ENCODE results near the gene CATSPERZ. TPM values are rescaled to one million over a fixed set of nuclear protein-coding genes. Genes with fewer than 3 reads are reported as not detected.
A peak's percentile ranks its signal among the peaks of the same experiment; 100 is the strongest.

CATSPERZ gene
- total RNA-seq, 2 donors from 2014 or later, result 0.53 to 1.1 TPM

GRCh38 chr11:64284962-64285884 lies 14.9 kb upstream of the CATSPERZ start, which contains the start of gene GPR137:
GPR137 (plus strand) TSS chr11:64285848; CDS start chr11:64286525, 677 bp downstream.
- Mint-ChIP-seq H3K4me3 (peak within 1 kb of the TSS; percentile 93 to 94), H3K36me3 (ENCODE audit: insufficient read depth in 2 of 2) (peaks cover 3 to 5% of the 10 kb centered on the region in 2 donors), H3K9me3 (no peaks in the 10 kb centered on the region), H3K4me1 (ENCODE audit: low read depth) (peaks cover 26% of the 10 kb centered on the region), H3K27ac (peak within 1 kb of the TSS; percentile 87), H3K27me3 (ENCODE audit: low read depth) (peaks cover under 1% of the 10 kb centered on the region)
- ATAC-seq (replicated peaks in 1 of 2) (peak; percentile 71 to 76), DNase-seq (peak; percentile 94 to 97)

- Mint-ChIP-seq H3K27ac (peak overlapping the region; percentile 87), H3K36me3 (ENCODE audit: insufficient read depth in 2 of 2) (peaks cover 5 to 9% of the 10 kb centered on the region in 2 donors), H3K4me3 (peak overlapping the region; percentile 86 to 93), H3K9me3 (no peaks in the 10 kb centered on the region), H3K4me1 (ENCODE audit: low read depth) (peaks cover 26% of the 10 kb centered on the region), H3K27me3 (ENCODE audit: low read depth) (peaks cover 9% of the 10 kb centered on the region)
- peak in 1 of 2 donors; percentile 45 for DNase-seq
- no peak for ATAC-seq (replicated peaks in 1 of 2)
Measured at GRCh38 chr11:64285885-64286800, 14.0 kb upstream of the CATSPERZ start.

- no peak for DNase-seq
- peak overlapping the region; percentile 87 for H3K27ac Mint-ChIP-seq
Measured at GRCh38 chr11:64286801-64287159, 13.4 kb upstream of the CATSPERZ start.

GRCh38 chr11:64287676-64288352 lies 12.3 kb upstream of the CATSPERZ start:
- H3K4me1 Mint-ChIP-seq (ENCODE audit: low read depth), result peaks cover 18% of the 10 kb centered on the region
- no peak for ATAC-seq (replicated peaks in 1 of 2)
- H3K36me3 Mint-ChIP-seq (ENCODE audit: insufficient read depth in 2 of 2), result peaks cover 4 to 5% of the 10 kb centered on the region in 2 donors
- no peak overlapping the region for H3K4me3 Mint-ChIP-seq
- DNase-seq, result no peak
- no peak overlapping the region for H3K27ac Mint-ChIP-seq
- peaks cover 10% of the 10 kb centered on the region for H3K27me3 Mint-ChIP-seq (ENCODE audit: low read depth)
- H3K9me3 Mint-ChIP-seq, result no peaks in the 10 kb centered on the region

More at GRCh38 chr11:64286801-64287159, 13.4 kb upstream of the CATSPERZ start:
- peaks cover 9% of the 10 kb centered on the region for H3K27me3 Mint-ChIP-seq (ENCODE audit: low read depth)
- H3K4me1 Mint-ChIP-seq (ENCODE audit: low read depth), result peaks cover 20% of the 10 kb centered on the region
- H3K36me3 Mint-ChIP-seq (ENCODE audit: insufficient read depth in 2 of 2), result peaks cover 5% of the 10 kb centered on the region in 2 donors
- H3K9me3 Mint-ChIP-seq, result no peaks in the 10 kb centered on the region
- ATAC-seq (replicated peaks in 1 of 2), result no peak
- H3K4me3 Mint-ChIP-seq, result peak overlapping the region; percentile 86 to 93

- Mint-ChIP-seq H3K4me1 (ENCODE audit: low read depth) (peaks cover 12% of the 10 kb centered on the region), H3K27me3 (ENCODE audit: low read depth) (peaks cover 16% of the 10 kb centered on the region), H3K4me3 (no peak overlapping the region), H3K36me3 (ENCODE audit: insufficient read depth in 2 of 2) (peaks cover 4 to 5% of the 10 kb centered on the region in 2 donors), H3K9me3 (no peaks in the 10 kb centered on the region), H3K27ac (no peak overlapping the region)
- ATAC-seq (replicated peaks in 1 of 2) (no peak), DNase-seq (no peak)
Measured at GRCh38 chr11:64288353-64288750, 11.8 kb upstream of the CATSPERZ start.

- Mint-ChIP-seq H3K27me3 (ENCODE audit: low read depth) (peaks cover 23% of the 10 kb centered on the region), H3K36me3 (ENCODE audit: insufficient read depth in 2 of 2) (peaks cover 4 to 5% of the 10 kb centered on the region in 2 donors), H3K27ac (no peak overlapping the region)
Measured at GRCh38 chr11:64289002-64289564, 11.1 kb upstream of the CATSPERZ start.

GRCh38 chr11:64290352-64291261 lies 9.6 kb upstream of the CATSPERZ start:
- peaks cover 4 to 5% of the 10 kb centered on the region in 2 donors for H3K36me3 Mint-ChIP-seq (ENCODE audit: insufficient read depth in 2 of 2)
- H3K27me3 Mint-ChIP-seq (ENCODE audit: low read depth), result peaks cover 38% of the 10 kb centered on the region
- peaks cover 10% of the 10 kb centered on the region for H3K4me1 Mint-ChIP-seq (ENCODE audit: low read depth)
- H3K27ac Mint-ChIP-seq, result peak overlapping the region; percentile 43
- peak overlapping the region; percentile 73 to 79 for H3K4me3 Mint-ChIP-seq
- no peaks in the 10 kb centered on the region for H3K9me3 Mint-ChIP-seq
- ATAC-seq (replicated peaks in 1 of 2) (no peak), DNase-seq (no peak)

More at GRCh38 chr11:64289002-64289564, 11.1 kb upstream of the CATSPERZ start:
- no peaks in the 10 kb centered on the region for H3K9me3 Mint-ChIP-seq
- ATAC-seq (replicated peaks in 1 of 2) (no peak), DNase-seq (no peak)
- peaks cover 10% of the 10 kb centered on the region for H3K4me1 Mint-ChIP-seq (ENCODE audit: low read depth)
- no peak overlapping the region for H3K4me3 Mint-ChIP-seq

- Mint-ChIP-seq H3K4me1 (ENCODE audit: low read depth) (peaks cover 8% of the 10 kb centered on the region), H3K27ac (peak within 1 kb of the TSS; percentile 43)
Measured at GRCh38 chr11:64291262-64291751, 8.9 kb upstream of the CATSPERZ start, which contains the start of gene KCNK4. KCNK4 (plus strand) TSS chr11:64291302; CDS start chr11:64293019, 1,717 bp downstream.

GRCh38 chr11:64291752-64292459 lies 8.3 kb upstream of the CATSPERZ start:
- H3K27me3 Mint-ChIP-seq (ENCODE audit: low read depth), result peaks cover 51% of the 10 kb centered on the region
- H3K27ac Mint-ChIP-seq, result no peak overlapping the region
- H3K36me3 Mint-ChIP-seq (ENCODE audit: insufficient read depth in 2 of 2), result peaks cover 4 to 5% of the 10 kb centered on the region in 2 donors
- no peaks in the 10 kb centered on the region for H3K9me3 Mint-ChIP-seq
- H3K4me3 Mint-ChIP-seq, result peak overlapping the region; percentile 75 to 76
- H3K4me1 Mint-ChIP-seq (ENCODE audit: low read depth), result peaks cover 2% of the 10 kb centered on the region
- ATAC-seq (replicated peaks in 1 of 2) (peak; percentile 51 to 56), DNase-seq (no peak)

More at GRCh38 chr11:64291262-64291751, 8.9 kb upstream of the CATSPERZ start, which contains the start of gene KCNK4:
- peak within 1 kb of the TSS; percentile 73 to 79 for H3K4me3 Mint-ChIP-seq
- DNase-seq, result no peak
- H3K36me3 Mint-ChIP-seq (ENCODE audit: insufficient read depth in 2 of 2), result peaks cover 4 to 5% of the 10 kb centered on the region in 2 donors
- H3K27me3 Mint-ChIP-seq (ENCODE audit: low read depth), result peaks cover 45% of the 10 kb centered on the region
- H3K9me3 Mint-ChIP-seq, result no peaks in the 10 kb centered on the region
- peak in 1 of 2 donors; percentile 5 for ATAC-seq (replicated peaks in 1 of 2)

- H3K36me3 Mint-ChIP-seq (ENCODE audit: insufficient read depth in 2 of 2), result peaks cover 4 to 5% of the 10 kb centered on the region in 2 donors
- no peaks in the 10 kb centered on the region for H3K9me3 Mint-ChIP-seq
- ATAC-seq (replicated peaks in 1 of 2), result peak in 1 of 2 donors; percentile 8
- H3K4me1 Mint-ChIP-seq (ENCODE audit: low read depth), result no peaks in the 10 kb centered on the region
- H3K27me3 Mint-ChIP-seq (ENCODE audit: low read depth), result peaks cover 59% of the 10 kb centered on the region
- peak overlapping the region; percentile 75 to 76 for H3K4me3 Mint-ChIP-seq
- H3K27ac Mint-ChIP-seq, result peak overlapping the region; percentile 50
- DNase-seq, result no peak
Measured at GRCh38 chr11:64292460-64293254, 7.5 kb upstream of the CATSPERZ start.

Data from activated T-cell treated with anti-CD3 and anti-CD28 coated beads, Interleukin-2, amount 50 U/mL, for 72 hours (primary cell).